GM19023 (cell line): Measurements from ENCODE around the gene LRRC10.

Experiments
- ATAC-seq: cut with Tn5 transposase; IDR thresholded peaks from one replicate; pipeline ENCODE4 v1.9.1; 2021; ENCODE audit warnings: mild to moderate bottlenecking, moderate library complexity; ENCODE audit not compliant: unreplicated experiment

The LRRC10 gene

GRCh38 chr12:69610729-69611128 is at the start of gene LRRC10:
Gene LRRC10, minus strand, starts transcription at chr12:69610907. Its CDS starts 69 bp downstream, at chr12:69610838.
- no peak for ATAC-seq

GRCh38 chr12:69660164-69660863 is 49.6 kb upstream of the LRRC10 start:
- no peak for ATAC-seq

GRCh38 chr12:69658203-69658602 is 47.5 kb upstream of the LRRC10 start:
- no peak for ATAC-seq

GRCh38 chr12:69657376-69658137 is 46.9 kb upstream of the LRRC10 start:
- no peak for ATAC-seq

- no peak for ATAC-seq
Measured at GRCh38 chr12:69655616-69656340, 45.1 kb upstream of the LRRC10 start.

GRCh38 chr12:69653703-69654102 is 43.0 kb upstream of the LRRC10 start:
- ATAC-seq = no peak

- ATAC-seq = no peak
Measured at GRCh38 chr12:69651922-69652321, 41.2 kb upstream of the LRRC10 start.

- ATAC-seq = no peak
Measured at GRCh38 chr12:69649529-69649928, 38.8 kb upstream of the LRRC10 start.

- ATAC-seq = no peak
Measured at GRCh38 chr12:69648476-69648875, 37.8 kb upstream of the LRRC10 start.

- no peak for ATAC-seq
Measured at GRCh38 chr12:69647178-69647577, 36.5 kb upstream of the LRRC10 start.

- ATAC-seq = no peak
Measured at GRCh38 chr12:69645031-69645430, 34.3 kb upstream of the LRRC10 start.

- ATAC-seq = no peak
Measured at GRCh38 chr12:69644511-69644910, 33.8 kb upstream of the LRRC10 start.

GRCh38 chr12:69642531-69642930 is 31.8 kb upstream of the LRRC10 start:
- no peak for ATAC-seq

GRCh38 chr12:69641546-69641945 is 30.8 kb upstream of the LRRC10 start:
- ATAC-seq = no peak

GRCh38 chr12:69639400-69640016 is 28.8 kb upstream of the LRRC10 start:
- peak; percentile 85 for ATAC-seq

GRCh38 chr12:69633061-69633460 is 22.4 kb upstream of the LRRC10 start:
- ATAC-seq = no peak

GRCh38 chr12:69630191-69630590 is 19.5 kb upstream of the LRRC10 start:
- no peak for ATAC-seq

GRCh38 chr12:69627501-69627900 is 16.8 kb upstream of the LRRC10 start:
- ATAC-seq = no peak

GRCh38 chr12:69623970-69624369 is 13.3 kb upstream of the LRRC10 start:
- ATAC-seq = no peak

GRCh38 chr12:69621551-69621950 is 10.8 kb upstream of the LRRC10 start:
- no peak for ATAC-seq

- no peak for ATAC-seq
Measured at GRCh38 chr12:69620921-69621320, 10.2 kb upstream of the LRRC10 start.
